ENCODE data around the gene UPP1.
"Not testable (repeated sequence)": the region's sequence is repeated elsewhere in the genome, so short reads cannot be mapped to it uniquely, and the experiment has no call there.

Gene UPP1

GRCh38 chr7:48089046-48090003 is at the start of gene UPP1:
TSS of gene UPP1 (plus strand) at chr7:48089265. CDS start at chr7:48094784, 5,519 bp downstream.
- DNase-seq = no peak

GRCh38 chr7:48040944-48041652 is 48.0 kb upstream of the UPP1 start:
- no peak for DNase-seq

GRCh38 chr7:48041653-48041970 is 47.5 kb upstream of the UPP1 start:
- no peak for DNase-seq

- DNase-seq = no peak
These were observed 46.8 kb upstream of the UPP1 start for GRCh38 chr7:48042216-48042615.

GRCh38 chr7:48042636-48043035 is 46.4 kb upstream of the UPP1 start:
- DNase-seq = no peak

GRCh38 chr7:48045195-48045765 is 43.8 kb upstream of the UPP1 start:
- DNase-seq = no peak

GRCh38 chr7:48046458-48046857 is 42.6 kb upstream of the UPP1 start:
- DNase-seq = no peak

- DNase-seq = no peak
These were observed 41.0 kb upstream of the UPP1 start for GRCh38 chr7:48048113-48048512.

GRCh38 chr7:48049850-48050249 is 39.2 kb upstream of the UPP1 start:
- DNase-seq = no peak

GRCh38 chr7:48052748-48053147 is 36.3 kb upstream of the UPP1 start:
- DNase-seq = no peak

- DNase-seq = no peak
These were observed 35.3 kb upstream of the UPP1 start for GRCh38 chr7:48053736-48054135.

GRCh38 chr7:48058990-48059389 is 30.1 kb upstream of the UPP1 start:
- DNase-seq = no peak

- no peak for DNase-seq
These were observed 29.4 kb upstream of the UPP1 start for GRCh38 chr7:48059706-48060105.

- no peak for DNase-seq
These were observed 25.1 kb upstream of the UPP1 start for GRCh38 chr7:48063985-48064384.

- no peak for DNase-seq
These were observed 21.6 kb upstream of the UPP1 start for GRCh38 chr7:48067475-48067874.

GRCh38 chr7:48074204-48074654 is 14.8 kb upstream of the UPP1 start:
- DNase-seq = no peak

GRCh38 chr7:48077423-48077822 is 11.6 kb upstream of the UPP1 start:
- DNase-seq = no peak

GRCh38 chr7:48078470-48078869 is 10.6 kb upstream of the UPP1 start:
- DNase-seq = no peak

GRCh38 chr7:48082378-48082777 is 6.7 kb upstream of the UPP1 start:
- DNase-seq = not testable (repeated sequence)

GRCh38 chr7:48083114-48083830 is 5.8 kb upstream of the UPP1 start:
- DNase-seq = no peak

GRCh38 chr7:48084727-48085432 is 4.2 kb upstream of the UPP1 start:
- DNase-seq = no peak

- DNase-seq = no peak
These were observed 3.7 kb upstream of the UPP1 start for GRCh38 chr7:48085433-48085791.

GRCh38 chr7:48085942-48086341 is 3.1 kb upstream of the UPP1 start:
- DNase-seq = no peak

All from NCI-H187 (cell line).